HEK293 (cell line): ENCODE results near the gene COA1.

ENCODE experiments used
- CTCF ChIA-PET: fragments of 350-600 bp; formaldehyde crosslinking; extraction: SDS; loops from one replicate; lab custom pipeline; 2021; ENCODE audit warnings: antibody characterized with exemption; lab: Yijun Ruan, JAX
- POLR2A ChIA-PET: fragments of 300-600 bp; formaldehyde crosslinking; extraction: SDS; loops from one replicate; lab custom pipeline; 2020; ENCODE audit warnings: antibody characterized with exemption, inconsistent platforms; lab: Yijun Ruan, JAX
- H3K27ac ChIP-seq: fragments of 200-500 bp; sonication (Bioruptor generic); 2 replicates; pipeline ENCODE4 v1.5.1; 2014; ENCODE audit warnings: low read depth, low read length, control low read depth, inconsistent platforms; ENCODE audit errors: extremely low read depth
- H3K36me3 ChIP-seq, 2 experiments: fragments of 200-500 bp in 1 of 2; sonication (Bioruptor generic) in 1 of 2; 1 replicate in 1 of 2; 2 replicates in 1 of 2; pipeline ENCODE4 v1.5.1; 2014 to 2017; ENCODE audit warnings: inconsistent platforms in 2 of 2, low read length in 2 of 2; ENCODE audit not compliant: control insufficient read depth in 2 of 2, insufficient read depth in 1 of 2
- H3K4me1 ChIP-seq: fragments of 200-500 bp; sonication (Bioruptor generic); 2 replicates; pipeline ENCODE4 v1.5.1; 2014; ENCODE audit warnings: mild to moderate bottlenecking, low read length, inconsistent platforms; ENCODE audit not compliant: control insufficient read depth, insufficient read depth
- H3K4me3 ChIP-seq: 2 replicates; pipeline ENCODE4 v1.5.1; 2011; ENCODE audit warnings: low read depth, mild to moderate bottlenecking, control low read depth, low read length, moderate library complexity
- H3K9me3 ChIP-seq: fragments of 200-500 bp; sonication (Bioruptor generic); 2 replicates; pipeline ENCODE4 v1.5.1; 2014; ENCODE audit warnings: low read depth, low read length, inconsistent platforms; ENCODE audit not compliant: control insufficient read depth, insufficient read depth
- KLF16 ChIP-seq: fragments of 450-650 bp; formaldehyde crosslinking; IDR thresholded peaks from 2 replicates; pipeline ENCODE4 v1.5.1; 2017; ENCODE audit warnings: missing biosample characterization, missing genetic modification characterization
- KLF7 ChIP-seq: fragments of 450-650 bp; formaldehyde crosslinking; IDR thresholded peaks from 2 replicates; pipeline ENCODE4 v1.5.1; 2016; ENCODE audit warnings: missing biosample characterization, missing genetic modification characterization, borderline replicate concordance
- PRDM1 ChIP-seq: fragments of 450-650 bp; formaldehyde crosslinking; IDR thresholded peaks from 2 replicates; pipeline ENCODE4; 2016; ENCODE audit warnings: missing biosample characterization, missing genetic modification characterization
- SCRT2 ChIP-seq: fragments of 450-650 bp; formaldehyde crosslinking; IDR thresholded peaks from 2 replicates; pipeline ENCODE4 v1.5.1; 2016; ENCODE audit warnings: missing biosample characterization, missing genetic modification characterization
- ZFP41 ChIP-seq: fragments of 450-650 bp; formaldehyde crosslinking; IDR thresholded peaks from 2 replicates; pipeline ENCODE4 v1.5.1; 2016; ENCODE audit warnings: missing biosample characterization, missing genetic modification characterization, borderline replicate concordance
- ZNF2 ChIP-seq: fragments of 450-650 bp; formaldehyde crosslinking; IDR thresholded peaks from 2 replicates; pipeline ENCODE4 v1.5.1; 2016; ENCODE audit warnings: missing biosample characterization, missing genetic modification characterization
- ZNF341 ChIP-seq: fragments of 450-650 bp; formaldehyde crosslinking; IDR thresholded peaks from 2 replicates; pipeline ENCODE4; 2016; ENCODE audit warnings: low read depth, missing biosample characterization, missing genetic modification characterization
- ZNF548 ChIP-seq: fragments of 450-650 bp; formaldehyde crosslinking; IDR thresholded peaks from 2 replicates; pipeline ENCODE4 v1.5.1; 2016; ENCODE audit warnings: missing biosample characterization, missing genetic modification characterization
- ZNF600 ChIP-seq: fragments of 450-650 bp; formaldehyde crosslinking; IDR thresholded peaks from 2 replicates; pipeline ENCODE4 v1.5.1; 2016; ENCODE audit warnings: missing biosample characterization, missing genetic modification characterization
- ZNF610 ChIP-seq: fragments of 450-650 bp; formaldehyde crosslinking; IDR thresholded peaks from 2 replicates; pipeline ENCODE4 v1.5.1; 2016; ENCODE audit warnings: missing biosample characterization, missing genetic modification characterization, borderline replicate concordance
- ZNF629 ChIP-seq: fragments of 450-650 bp; formaldehyde crosslinking; IDR thresholded peaks from 2 replicates; pipeline ENCODE4 v1.5.1; 2017; ENCODE audit warnings: missing biosample characterization, missing genetic modification characterization
- ZNF654 ChIP-seq: fragments of 450-650 bp; formaldehyde crosslinking; IDR thresholded peaks from 2 replicates; pipeline ENCODE4 v1.5.1; 2016; ENCODE audit warnings: low read depth, missing biosample characterization, missing genetic modification characterization
- ZNF792 ChIP-seq: fragments of 450-650 bp; formaldehyde crosslinking; IDR thresholded peaks from 2 replicates; pipeline ENCODE4 v1.5.1; 2016; ENCODE audit warnings: missing biosample characterization, missing genetic modification characterization
- TF ChIP-seq, protein P1 (sequence below): fragments of 450-650 bp; formaldehyde crosslinking; IDR thresholded peaks from 2 replicates; pipeline ENCODE4 v1.5.1; 2016; ENCODE audit warnings: missing biosample characterization, missing genetic modification characterization
- TF ChIP-seq, protein P2 (sequence below): fragments of 450-650 bp; IDR thresholded peaks from 2 replicates; pipeline ENCODE4 v1.5.1; 2018; ENCODE audit warnings: missing biosample characterization, missing genetic modification characterization
- TF ChIP-seq, protein P3 (sequence below): fragments of 450-650 bp; formaldehyde crosslinking; IDR thresholded peaks from 2 replicates; pipeline ENCODE4 v1.5.1; 2016; ENCODE audit warnings: missing biosample characterization, missing genetic modification characterization
- TF ChIP-seq, protein P4 (sequence below): fragments of 450-650 bp; formaldehyde crosslinking; IDR thresholded peaks from 2 replicates; pipeline ENCODE4 v1.5.1; 2017; ENCODE audit warnings: missing biosample characterization, missing genetic modification characterization
- TF ChIP-seq, protein P5 (sequence below): fragments of 450-650 bp; formaldehyde crosslinking; IDR thresholded peaks from 2 replicates; pipeline ENCODE4 v1.5.1; 2016; ENCODE audit warnings: missing biosample characterization, missing genetic modification characterization

The COA1 gene

DNA sequence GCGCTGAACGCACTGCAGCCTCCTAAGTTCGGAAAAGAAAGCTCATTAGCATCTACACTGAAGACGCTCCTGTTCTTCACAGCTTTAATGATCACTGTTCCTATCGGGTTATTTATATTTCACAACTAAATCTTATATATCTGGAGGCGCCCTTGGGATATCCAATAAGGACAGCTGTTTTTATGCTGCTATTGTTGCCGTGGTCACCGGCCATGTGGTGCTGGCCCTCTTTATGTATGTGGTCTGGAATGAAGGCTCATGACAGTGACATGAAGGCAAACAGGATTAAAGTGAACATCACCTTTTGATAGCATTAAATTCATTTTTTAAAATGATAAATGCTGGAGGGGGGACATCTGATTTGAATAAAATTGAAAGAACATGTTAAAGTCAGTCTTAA lies 38.0 kb upstream of the COA1 start (continued):
- TF ChIP-seq, protein P1, sequence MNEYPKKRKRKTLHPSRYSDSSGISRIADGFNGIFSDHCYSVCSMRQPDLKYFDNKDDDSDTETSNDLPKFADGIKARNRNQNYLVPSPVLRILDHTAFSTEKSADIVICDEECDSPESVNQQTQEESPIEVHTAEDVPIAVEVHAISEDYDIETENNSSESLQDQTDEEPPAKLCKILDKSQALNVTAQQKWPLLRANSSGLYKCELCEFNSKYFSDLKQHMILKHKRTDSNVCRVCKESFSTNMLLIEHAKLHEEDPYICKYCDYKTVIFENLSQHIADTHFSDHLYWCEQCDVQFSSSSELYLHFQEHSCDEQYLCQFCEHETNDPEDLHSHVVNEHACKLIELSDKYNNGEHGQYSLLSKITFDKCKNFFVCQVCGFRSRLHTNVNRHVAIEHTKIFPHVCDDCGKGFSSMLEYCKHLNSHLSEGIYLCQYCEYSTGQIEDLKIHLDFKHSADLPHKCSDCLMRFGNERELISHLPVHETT (tag by site-specific recombination): no peak
- TF ChIP-seq ZNF548 (tag by site-specific recombination): no peak
- no peak for TF ChIP-seq KLF7 (tag by site-specific recombination)

DNA sequence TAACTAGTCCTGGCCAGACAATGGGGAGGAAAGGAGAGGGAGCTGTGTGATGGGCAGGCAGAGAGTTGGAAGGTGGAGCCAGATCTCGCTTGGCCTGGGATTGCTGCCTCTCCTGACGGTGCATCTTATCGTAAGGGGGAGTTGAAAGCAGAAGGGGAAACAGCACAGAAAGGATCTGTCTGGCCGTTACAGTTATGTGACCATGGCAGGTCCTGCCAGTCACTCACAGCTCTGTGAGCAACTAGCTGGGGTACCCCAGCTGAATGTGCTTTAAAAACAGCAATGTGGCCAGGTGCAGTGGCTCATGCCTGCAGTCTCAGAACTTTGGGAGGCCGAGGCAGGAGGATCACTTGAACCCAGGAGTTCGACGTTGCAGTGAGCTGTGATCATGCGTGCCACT lies 37.2 kb upstream of the COA1 start:
- POLR2A ChIA-PET: no interaction called here
- Histone ChIP-seq H3K9me3 (no peaks in the 10 kb centered on the region), H3K27ac (no peak overlapping the region), H3K36me3 (peaks cover 0 to 8% of the 10 kb centered on the region in 2 experiments; a peak in 1 of 3 replicates), H3K4me1 (peaks cover 19% of the 10 kb centered on the region; the same call in 1 of the 2 replicates), H3K4me3 (no peak overlapping the region)
- TF ChIP-seq ZNF341 (tag by site-specific recombination) (peak; percentile 84), ZNF610 (0 out of 2 replicates have a peak, but pooled peaks have one; percentile 22), ZFP41 (tag by site-specific recombination) (no peak), SCRT2 (tag by site-specific recombination) (no peak)
- CTCF ChIA-PET: no interaction called here

DNA sequence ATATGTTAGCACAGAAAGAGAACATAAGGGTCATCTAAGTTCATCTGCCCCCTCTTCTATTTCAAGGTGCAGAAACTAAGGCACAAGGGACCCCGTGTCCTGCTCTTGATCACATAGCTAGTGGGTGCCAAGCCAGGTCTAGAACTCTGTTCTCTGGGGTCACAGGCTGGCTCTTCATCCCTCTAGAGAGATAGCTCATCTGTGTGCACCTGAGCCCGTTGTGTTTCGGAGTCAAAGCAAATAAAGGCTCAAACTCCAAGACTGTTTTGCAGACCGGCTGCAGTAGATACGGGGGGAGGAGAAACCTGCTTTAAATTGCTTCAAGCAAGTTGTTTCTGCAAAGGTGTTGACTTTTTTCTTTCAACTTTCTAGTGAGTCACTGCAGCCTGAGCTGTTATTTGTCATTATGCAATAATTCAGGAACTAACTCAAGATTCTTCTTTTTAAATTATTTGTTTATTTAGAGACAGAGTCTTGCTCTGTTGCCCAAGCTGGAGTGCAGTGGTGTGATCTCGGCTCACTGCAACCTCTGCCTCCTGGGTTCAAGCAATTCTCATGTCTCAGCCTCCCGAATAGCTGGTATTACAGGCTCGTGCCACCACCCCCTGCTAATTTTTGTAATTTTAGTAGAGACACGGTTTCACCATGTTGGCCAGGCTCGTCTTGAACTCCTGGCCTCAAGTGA lies 35.6 kb upstream of the COA1 start:
- POLR2A ChIA-PET: interaction anchor here (0.6 to 2.0 kb wide), 2 partner anchors 36 to 59 kb away, joined by 3 to 16 read pairs; partner anchors contain the start of gene COA1
- peaks cover 19% of the 10 kb centered on the region; the same call in 1 of the 2 replicates for H3K4me1 ChIP-seq
- TF ChIP-seq ZNF600 (tag by site-specific recombination): peak; percentile 61
- no peak for TF ChIP-seq ZNF792 (tag by site-specific recombination)
- TF ChIP-seq ZNF341 (tag by site-specific recombination): peak; percentile 82
- TF ChIP-seq ZNF654 (tag by site-specific recombination): no peak
- TF ChIP-seq ZNF2 (tag by site-specific recombination): peak; percentile 82
- TF ChIP-seq, protein P2, sequence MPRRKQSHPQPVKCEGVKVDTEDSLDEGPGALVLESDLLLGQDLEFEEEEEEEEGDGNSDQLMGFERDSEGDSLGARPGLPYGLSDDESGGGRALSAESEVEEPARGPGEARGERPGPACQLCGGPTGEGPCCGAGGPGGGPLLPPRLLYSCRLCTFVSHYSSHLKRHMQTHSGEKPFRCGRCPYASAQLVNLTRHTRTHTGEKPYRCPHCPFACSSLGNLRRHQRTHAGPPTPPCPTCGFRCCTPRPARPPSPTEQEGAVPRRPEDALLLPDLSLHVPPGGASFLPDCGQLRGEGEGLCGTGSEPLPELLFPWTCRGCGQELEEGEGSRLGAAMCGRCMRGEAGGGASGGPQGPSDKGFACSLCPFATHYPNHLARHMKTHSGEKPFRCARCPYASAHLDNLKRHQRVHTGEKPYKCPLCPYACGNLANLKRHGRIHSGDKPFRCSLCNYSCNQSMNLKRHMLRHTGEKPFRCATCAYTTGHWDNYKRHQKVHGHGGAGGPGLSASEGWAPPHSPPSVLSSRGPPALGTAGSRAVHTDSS (tag by site-specific recombination): no peak
- 0 out of 2 replicates have a peak, but pooled peaks have one; percentile 5 for TF ChIP-seq PRDM1 (tag by site-specific recombination)
- peak; percentile 39; the same call in 1 of the 2 replicates for TF ChIP-seq ZNF629 (tag by site-specific recombination)
- no peak for TF ChIP-seq KLF16 (tag by site-specific recombination)
- TF ChIP-seq, protein P3, sequence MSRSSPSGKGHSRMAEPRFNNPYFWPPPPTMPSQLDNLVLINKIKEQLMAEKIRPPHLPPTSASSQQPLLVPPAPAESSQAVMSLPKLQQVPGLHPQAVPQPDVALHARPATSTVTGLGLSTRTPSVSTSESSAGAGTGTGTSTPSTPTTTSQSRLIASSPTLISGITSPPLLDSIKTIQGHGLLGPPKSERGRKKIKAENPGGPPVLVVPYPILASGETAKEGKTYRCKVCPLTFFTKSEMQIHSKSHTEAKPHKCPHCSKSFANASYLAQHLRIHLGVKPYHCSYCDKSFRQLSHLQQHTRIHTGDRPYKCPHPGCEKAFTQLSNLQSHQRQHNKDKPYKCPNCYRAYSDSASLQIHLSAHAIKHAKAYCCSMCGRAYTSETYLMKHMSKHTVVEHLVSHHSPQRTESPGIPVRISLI (tag by site-specific recombination): peak; percentile 23; the same call in 1 of the 2 replicates
- TF ChIP-seq, protein P4, sequence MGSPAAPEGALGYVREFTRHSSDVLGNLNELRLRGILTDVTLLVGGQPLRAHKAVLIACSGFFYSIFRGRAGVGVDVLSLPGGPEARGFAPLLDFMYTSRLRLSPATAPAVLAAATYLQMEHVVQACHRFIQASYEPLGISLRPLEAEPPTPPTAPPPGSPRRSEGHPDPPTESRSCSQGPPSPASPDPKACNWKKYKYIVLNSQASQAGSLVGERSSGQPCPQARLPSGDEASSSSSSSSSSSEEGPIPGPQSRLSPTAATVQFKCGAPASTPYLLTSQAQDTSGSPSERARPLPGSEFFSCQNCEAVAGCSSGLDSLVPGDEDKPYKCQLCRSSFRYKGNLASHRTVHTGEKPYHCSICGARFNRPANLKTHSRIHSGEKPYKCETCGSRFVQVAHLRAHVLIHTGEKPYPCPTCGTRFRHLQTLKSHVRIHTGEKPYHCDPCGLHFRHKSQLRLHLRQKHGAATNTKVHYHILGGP (tag by site-specific recombination): no peak
- TF ChIP-seq, protein P5, sequence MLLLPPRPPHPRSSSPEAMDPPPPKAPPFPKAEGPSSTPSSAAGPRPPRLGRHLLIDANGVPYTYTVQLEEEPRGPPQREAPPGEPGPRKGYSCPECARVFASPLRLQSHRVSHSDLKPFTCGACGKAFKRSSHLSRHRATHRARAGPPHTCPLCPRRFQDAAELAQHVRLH (tag by site-specific recombination): no peak
- H3K36me3 ChIP-seq: no peaks in the 10 kb centered on the region
- no peaks in the 10 kb centered on the region for H3K9me3 ChIP-seq
- peak overlapping the region; percentile 20; the same call in 1 of the 2 replicates for H3K27ac ChIP-seq
- CTCF ChIA-PET: interaction anchor here (0.7 to 1.9 kb wide), 4 partner anchors 65 to 162 kb away, joined by 3 to 7 read pairs (median 3); no protein-coding TSS in a partner anchor
- H3K4me3 ChIP-seq: no peak overlapping the region
